ENCODE measurements around the gene FAR1. TPM values are rescaled to one million over a fixed set of nuclear protein-coding genes. Genes with fewer than 3 reads are reported as not detected.
A peak's percentile ranks its signal among the peaks of the same experiment; 100 is the strongest.
"Not testable (repeated sequence)": the region's sequence is repeated elsewhere in the genome, so short reads cannot be mapped to it uniquely, and the experiment has no call there.

Gene FAR1
- total RNA-seq, 2 donors from 2014 or later: 111 to 120 TPM

GRCh38 chr11:13649619-13650018, 18.8 kb upstream of the FAR1 start:
- TF ChIP-seq, protein P1, sequence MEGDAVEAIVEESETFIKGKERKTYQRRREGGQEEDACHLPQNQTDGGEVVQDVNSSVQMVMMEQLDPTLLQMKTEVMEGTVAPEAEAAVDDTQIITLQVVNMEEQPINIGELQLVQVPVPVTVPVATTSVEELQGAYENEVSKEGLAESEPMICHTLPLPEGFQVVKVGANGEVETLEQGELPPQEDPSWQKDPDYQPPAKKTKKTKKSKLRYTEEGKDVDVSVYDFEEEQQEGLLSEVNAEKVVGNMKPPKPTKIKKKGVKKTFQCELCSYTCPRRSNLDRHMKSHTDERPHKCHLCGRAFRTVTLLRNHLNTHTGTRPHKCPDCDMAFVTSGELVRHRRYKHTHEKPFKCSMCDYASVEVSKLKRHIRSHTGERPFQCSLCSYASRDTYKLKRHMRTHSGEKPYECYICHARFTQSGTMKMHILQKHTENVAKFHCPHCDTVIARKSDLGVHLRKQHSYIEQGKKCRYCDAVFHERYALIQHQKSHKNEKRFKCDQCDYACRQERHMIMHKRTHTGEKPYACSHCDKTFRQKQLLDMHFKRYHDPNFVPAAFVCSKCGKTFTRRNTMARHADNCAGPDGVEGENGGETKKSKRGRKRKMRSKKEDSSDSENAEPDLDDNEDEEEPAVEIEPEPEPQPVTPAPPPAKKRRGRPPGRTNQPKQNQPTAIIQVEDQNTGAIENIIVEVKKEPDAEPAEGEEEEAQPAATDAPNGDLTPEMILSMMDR (IDR thresholded peaks at IDR 0.05): no peak
- H3K27ac ChIP-seq: no peak overlapping the region
- DNase-seq: no peak

DNA sequence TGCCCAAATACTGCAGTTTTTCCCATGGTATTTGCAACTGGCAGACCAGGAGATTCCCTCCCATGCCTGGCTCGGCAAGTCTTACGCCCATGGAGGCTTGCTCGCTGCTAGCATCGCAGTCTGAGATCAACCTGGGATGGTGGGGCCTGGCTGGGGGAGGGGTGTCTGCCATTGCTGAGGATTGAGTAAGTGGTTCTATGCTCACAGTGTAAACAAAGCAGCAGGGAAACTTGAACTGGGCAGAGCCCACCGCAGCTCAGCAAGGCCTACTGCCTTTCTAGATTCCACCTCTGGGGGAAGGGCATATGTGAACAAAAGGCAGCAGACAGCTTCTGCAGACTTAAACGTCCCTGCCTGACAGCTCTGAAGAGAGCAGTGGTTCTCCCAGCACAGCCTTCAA, 17.0 kb upstream of the FAR1 start:
- H3K27ac ChIP-seq; DNase-seq; intact Hi-C loops (cut with DNase I); H3K4me1 ChIP-seq; H3K9me3 ChIP-seq; H3K27me3 ChIP-seq; H3K4me3 ChIP-seq; H3K9ac ChIP-seq (ENCODE audit: low read depth in 2 of 2, low read length in 2 of 2); H3K36me3 ChIP-seq: not testable (repeated sequence)

More at GRCh38 chr11:13649619-13650018, 18.8 kb upstream of the FAR1 start:
- no peaks in the 10 kb centered on the region for H3K9me3 ChIP-seq
- no peaks in the 10 kb centered on the region for H3K36me3 ChIP-seq
- no peaks in the 10 kb centered on the region for H3K4me1 ChIP-seq
- H3K27me3 ChIP-seq: no peaks in the 10 kb centered on the region
- no peak overlapping the region for H3K9ac ChIP-seq (ENCODE audit: low read depth in 2 of 2, low read length in 2 of 2)
- intact Hi-C loops (cut with DNase I): no loop called here
- H3K4me3 ChIP-seq: no peak overlapping the region

GRCh38 chr11:13661074-13661623, 7.3 kb upstream of the FAR1 start:
- Histone ChIP-seq H3K4me3 (no peak overlapping the region), H3K9ac (ENCODE audit: low read depth in 2 of 2, low read length in 2 of 2) (no peak overlapping the region), H3K36me3 (no peaks in the 10 kb centered on the region), H3K4me1 (no peaks in the 10 kb centered on the region), H3K27me3 (no peaks in the 10 kb centered on the region), H3K27ac (no peak overlapping the region), H3K9me3 (no peaks in the 10 kb centered on the region)
- DNase-seq: no peak
- intact Hi-C loops (cut with DNase I): no loop called here
- TF ChIP-seq, protein P1 (IDR thresholded peaks at IDR 0.05): no peak

GRCh38 chr11:13663631-13664071, 4.8 kb upstream of the FAR1 start:
- H3K27me3 ChIP-seq: no peaks in the 10 kb centered on the region
- intact Hi-C loops (cut with DNase I): no loop called here
- H3K27ac ChIP-seq: peak overlapping the region; percentile 61
- peak overlapping the region in 1 of 2 donors; percentile 15 for H3K9ac ChIP-seq (ENCODE audit: low read depth in 2 of 2, low read length in 2 of 2)
- DNase-seq: peak; percentile 53
- TF ChIP-seq, protein P1 (IDR thresholded peaks at IDR 0.05): no peak
- H3K36me3 ChIP-seq: no peaks in the 10 kb centered on the region
- H3K4me3 ChIP-seq: no peak overlapping the region
- no peaks in the 10 kb centered on the region for H3K9me3 ChIP-seq
- H3K4me1 ChIP-seq: no peaks in the 10 kb centered on the region

DNA sequence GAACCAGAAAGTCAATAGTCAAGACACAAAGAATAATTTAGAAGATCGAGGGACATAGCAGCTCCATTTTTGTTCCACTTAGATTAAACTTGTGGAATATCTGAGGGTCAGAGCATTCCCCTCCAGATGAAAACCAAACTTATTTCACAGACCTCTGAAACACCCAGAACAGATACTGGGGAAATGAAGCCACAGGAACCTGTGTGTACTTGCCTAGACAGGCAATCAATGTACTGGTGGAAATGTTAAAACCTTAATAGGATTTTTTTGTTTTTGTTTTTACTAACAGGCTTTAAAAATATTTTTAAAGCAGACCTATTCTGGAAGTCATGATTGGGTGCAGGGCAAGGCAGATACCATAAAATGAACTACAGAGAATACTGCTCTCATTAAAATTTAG, 4.1 kb upstream of the FAR1 start:
- Histone ChIP-seq H3K27ac (peak overlapping the region; percentile 61), H3K4me3 (no peak overlapping the region), H3K9me3 (no peaks in the 10 kb centered on the region), H3K9ac (ENCODE audit: low read depth in 2 of 2, low read length in 2 of 2) (no peak overlapping the region), H3K36me3 (no peaks in the 10 kb centered on the region), H3K4me1 (no peaks in the 10 kb centered on the region), H3K27me3 (no peaks in the 10 kb centered on the region)
- no peak for DNase-seq
- intact Hi-C loops (cut with DNase I): no loop called here
- TF ChIP-seq, protein P1 (IDR thresholded peaks at IDR 0.05): no peak

DNA sequence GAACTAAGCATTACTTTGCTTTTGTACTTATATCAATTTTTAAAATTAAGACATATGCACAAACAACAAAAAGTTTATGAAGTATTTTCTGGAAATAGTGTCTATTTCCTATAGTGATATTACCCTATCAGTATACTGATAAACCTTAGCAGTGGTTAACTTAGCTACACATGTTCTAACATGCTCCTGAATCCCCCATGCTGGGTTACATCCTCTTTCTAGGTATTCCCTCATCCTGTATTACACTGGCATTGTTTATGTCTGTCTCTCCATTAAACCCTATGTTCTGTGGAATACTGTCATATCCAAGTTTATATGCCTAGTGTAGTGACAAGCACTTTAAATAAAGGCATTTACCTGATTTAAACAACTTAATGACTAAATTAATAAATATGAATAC, 1.8 kb upstream of the FAR1 start:
- intact Hi-C loops (cut with DNase I): no loop called here
- peaks cover 6% of the 10 kb centered on the region for H3K4me1 ChIP-seq

More for the DNA sequence above, 1.8 kb upstream of the FAR1 start:
- H3K36me3 ChIP-seq: no peaks in the 10 kb centered on the region
- H3K9me3 ChIP-seq: no peaks in the 10 kb centered on the region
- no peaks in the 10 kb centered on the region for H3K27me3 ChIP-seq
- H3K27ac ChIP-seq: no peak overlapping the region
- H3K4me3 ChIP-seq: no peak overlapping the region
- TF ChIP-seq, protein P1 (IDR thresholded peaks at IDR 0.05): no peak
- DNase-seq: no peak
- no peak overlapping the region for H3K9ac ChIP-seq (ENCODE audit: low read depth in 2 of 2, low read length in 2 of 2)
